CD4-positive, alpha-beta memory T cell (primary cell): ENCODE measurements around the gene TAAR5. TPM values are rescaled to one million over a fixed set of nuclear protein-coding genes. Genes with fewer than 3 reads are reported as not detected.

ENCODE experiments used
- CTCF ChIA-PET: fragments of 350-600 bp; sonication (Branson Sonifier 250); formaldehyde crosslinking; loops from one replicate; lab custom pipeline; 2021; ENCODE audit warnings: inconsistent platforms; ENCODE audit not compliant: partially characterized antibody; lab: Charles Lee
- POLR2A ChIA-PET: fragments of 350-600 bp; sonication (Branson Sonifier 250); formaldehyde crosslinking; loops from one replicate; lab custom pipeline; 2021; ENCODE audit not compliant: partially characterized antibody; lab: Charles Lee
- DNase-seq, 5 donors: peaks; one replicate each; pipeline versions ENCODE4 v3.0.0 to v3.0.0-alpha.2; 2020 to 2022; ENCODE audit warnings: mixed read lengths in 1 of 5
- H3K27ac ChIP-seq: one replicate; pipeline ENCODE4 v1.7.0; 2013; ENCODE audit warnings: low read depth, low read length
- H3K27me3 ChIP-seq: 2 replicates; pipeline ENCODE4 v1.7.0; 2013; ENCODE audit warnings: mild to moderate bottlenecking, low read length, moderate library complexity; ENCODE audit not compliant: insufficient read depth
- H3K36me3 ChIP-seq: 2 replicates; pipeline ENCODE4 v1.7.0; 2013; ENCODE audit warnings: mild to moderate bottlenecking, low read length, moderate library complexity; ENCODE audit not compliant: insufficient read depth
- H3K4me1 ChIP-seq: 2 replicates; pipeline ENCODE4 v1.7.0; 2013; ENCODE audit warnings: mild to moderate bottlenecking, low read length, moderate library complexity; ENCODE audit not compliant: insufficient read depth
- H3K4me3 ChIP-seq, 2 donors: one replicate each; pipeline ENCODE4 v1.7.0; 2013; ENCODE audit warnings: low read length in 2 of 2, mild to moderate bottlenecking in 1 of 2
- H3K9me3 ChIP-seq, 2 donors: one replicate each; pipeline ENCODE4 v1.7.0; 2013; ENCODE audit warnings: low read length in 2 of 2, control low read depth in 1 of 2; ENCODE audit not compliant: control insufficient read depth in 1 of 2
- H3K27ac Mint-ChIP-seq, 7 donors: one replicate each; pipeline ENCODE4 v1.8.0; 2020 to 2021; ENCODE audit warnings: mixed read lengths in 7 of 7, mild to moderate bottlenecking in 6 of 7, inconsistent platforms in 3 of 7, moderate library complexity in 3 of 7
- H3K27me3 Mint-ChIP-seq, 2 donors: one replicate each; pipeline ENCODE4 v1.8.0; 2020 to 2021; ENCODE audit warnings: mixed read lengths in 2 of 2
- H3K36me3 Mint-ChIP-seq, 2 donors: one replicate each; pipeline ENCODE4 v1.8.0; 2020 to 2021; ENCODE audit warnings: mixed read lengths in 2 of 2, inconsistent platforms in 1 of 2, mild to moderate bottlenecking in 1 of 2
- H3K4me1 Mint-ChIP-seq, 4 donors: one replicate each; pipeline ENCODE4 v1.8.0; 2020 to 2021; ENCODE audit warnings: mixed read lengths in 4 of 4, mild to moderate bottlenecking in 1 of 4
- H3K4me3 Mint-ChIP-seq, 8 donors: one replicate each; pipeline ENCODE4 v1.8.0; 2020 to 2021; ENCODE audit warnings: mixed read lengths in 8 of 8, mild to moderate bottlenecking in 7 of 8, moderate library complexity in 6 of 8, inconsistent platforms in 3 of 8
- H3K9me3 Mint-ChIP-seq, 8 donors: one replicate each; pipeline ENCODE4 v1.8.0; 2020 to 2021; ENCODE audit warnings: mixed read lengths in 8 of 8, mild to moderate bottlenecking in 5 of 8, inconsistent platforms in 3 of 8, moderate library complexity in 1 of 8
- intact Hi-C: fragments of 100-400 bp; cut with micrococcal nuclease; formaldehyde crosslinking; loops from one replicate; pipeline ENCODE4 v1.15.1; 2023
- polyA plus RNA-seq, 2 donors: library from polyadenylated mRNA; unstranded; fragments of 300-500 nt; fragmentation: Illumina TruSeq; gene quantifications; one replicate each; pipeline ENCODE4 v1.2.3, GENCODE V29; 2021
- total RNA-seq, 2 experiments: library from RNA; stranded (reverse); gene quantifications; one replicate each; pipeline ENCODE4 v1.2.3, GENCODE V29; 2021

Gene TAAR5
- total and polyA plus RNA-seq, 4 experiments from 2014 or later: not detected

GRCh38 chr6:132623106-132623845, 33.7 kb upstream of the TAAR5 start:
- intact Hi-C loops: no loop called here
- no peaks in the 10 kb centered on the region for H3K36me3 ChIP-seq

GRCh38 chr6:132616677-132617076, 27.1 kb upstream of the TAAR5 start:
- Mint-ChIP-seq H3K4me1 (peaks cover 0 to 19% (median 6%) of the 10 kb centered on the region in 4 donors), H3K36me3 (no peaks in the 10 kb centered on the region), H3K9me3 (peaks cover 0 to 3% (median 0%) of the 10 kb centered on the region in 8 donors), H3K4me3 (no peak overlapping the region), H3K27ac (no peak overlapping the region), H3K27me3 (peaks cover 6 to 11% of the 10 kb centered on the region in 2 donors)
- CTCF ChIA-PET: no interaction called here
- no peaks in the 10 kb centered on the region for H3K9me3 ChIP-seq
- POLR2A ChIA-PET: no interaction called here
- H3K4me1 ChIP-seq: no peaks in the 10 kb centered on the region
- no peak overlapping the region for H3K27ac ChIP-seq
- peaks cover under 1% of the 10 kb centered on the region for H3K27me3 ChIP-seq
- intact Hi-C loops: no loop called here
- no peak overlapping the region for H3K4me3 ChIP-seq
- no peaks in the 10 kb centered on the region for H3K36me3 ChIP-seq
- no peak for DNase-seq

More at GRCh38 chr6:132623106-132623845, 33.7 kb upstream of the TAAR5 start:
- CTCF ChIA-PET: no interaction called here
- H3K4me3 ChIP-seq: no peak overlapping the region
- H3K36me3 Mint-ChIP-seq: no peaks in the 10 kb centered on the region
- no peak overlapping the region for H3K27ac Mint-ChIP-seq
- no peaks in the 10 kb centered on the region for H3K4me1 Mint-ChIP-seq
- POLR2A ChIA-PET: no interaction called here
- H3K27me3 Mint-ChIP-seq: peaks cover 9 to 26% of the 10 kb centered on the region in 2 donors
- no peak overlapping the region for H3K27ac ChIP-seq
- no peaks in the 10 kb centered on the region for H3K4me1 ChIP-seq
- peaks cover 4% of the 10 kb centered on the region for H3K27me3 ChIP-seq
- H3K9me3 ChIP-seq: no peaks in the 10 kb centered on the region
- no peak for DNase-seq
- H3K9me3 Mint-ChIP-seq: peaks cover 0 to 14% (median 3%) of the 10 kb centered on the region in 8 donors
- H3K4me3 Mint-ChIP-seq: no peak overlapping the region

- H3K4me1 ChIP-seq: no peaks in the 10 kb centered on the region
- Mint-ChIP-seq H3K4me3 (peak overlapping the region; percentile 36 to 80 (median 68)), H3K9me3 (peaks cover 0 to 3% (median 0%) of the 10 kb centered on the region in 8 donors), H3K36me3 (no peaks in the 10 kb centered on the region), H3K27ac (peak overlapping the region in 3 of 7 donors; percentile 16 to 74 (median 37)), H3K27me3 (peaks cover 8 to 10% of the 10 kb centered on the region in 2 donors), H3K4me1 (peaks cover 0 to 19% (median 6%) of the 10 kb centered on the region in 4 donors)
- H3K27ac ChIP-seq: no peak overlapping the region
- H3K36me3 ChIP-seq: no peaks in the 10 kb centered on the region
- DNase-seq: peak in 1 of 5 donors; percentile 3
- H3K4me3 ChIP-seq: no peak overlapping the region
- intact Hi-C loops: no loop called here
- no peaks in the 10 kb centered on the region for H3K27me3 ChIP-seq
- POLR2A ChIA-PET: no interaction called here
- no peaks in the 10 kb centered on the region for H3K9me3 ChIP-seq
- CTCF ChIA-PET: no interaction called here
These were observed 25.0 kb upstream of the TAAR5 start for GRCh38 chr6:132614554-132614953.

- intact Hi-C loops: no loop called here
- no peaks in the 10 kb centered on the region for H3K9me3 ChIP-seq
- peaks cover 0 to 19% (median 6%) of the 10 kb centered on the region in 4 donors for H3K4me1 Mint-ChIP-seq
- ChIA-PET CTCF (no interaction called here), POLR2A (no interaction called here)
- H3K36me3 ChIP-seq: no peaks in the 10 kb centered on the region
- no peak overlapping the region for H3K27ac ChIP-seq
- no peak overlapping the region for H3K4me3 ChIP-seq
- H3K4me1 ChIP-seq: no peaks in the 10 kb centered on the region
- H3K27ac Mint-ChIP-seq: peak overlapping the region in 1 of 7 donors; percentile 26
- peak overlapping the region in 2 of 8 donors; percentile 3 to 62 for H3K4me3 Mint-ChIP-seq
- H3K27me3 ChIP-seq: no peaks in the 10 kb centered on the region
- no peak for DNase-seq
- no peaks in the 10 kb centered on the region for H3K9me3 Mint-ChIP-seq
- H3K36me3 Mint-ChIP-seq: no peaks in the 10 kb centered on the region
- H3K27me3 Mint-ChIP-seq: peaks cover 2 to 5% of the 10 kb centered on the region in 2 donors
These were observed 23.0 kb upstream of the TAAR5 start for GRCh38 chr6:132612449-132613108.

- intact Hi-C loops: no loop called here
- H3K36me3 ChIP-seq: no peaks in the 10 kb centered on the region
- Mint-ChIP-seq H3K27me3 (peaks cover 0 to 5% of the 10 kb centered on the region in 2 donors), H3K4me3 (no peak overlapping the region), H3K27ac (no peak overlapping the region), H3K9me3 (no peaks in the 10 kb centered on the region), H3K36me3 (no peaks in the 10 kb centered on the region), H3K4me1 (peaks cover 0 to 19% (median 6%) of the 10 kb centered on the region in 4 donors)
- H3K27me3 ChIP-seq: no peaks in the 10 kb centered on the region
- POLR2A ChIA-PET: no interaction called here
- H3K4me1 ChIP-seq: no peaks in the 10 kb centered on the region
- DNase-seq: no peak
- no peak overlapping the region for H3K27ac ChIP-seq
- no peaks in the 10 kb centered on the region for H3K9me3 ChIP-seq
- H3K4me3 ChIP-seq: no peak overlapping the region
- CTCF ChIA-PET: no interaction called here
These were observed 22.1 kb upstream of the TAAR5 start for GRCh38 chr6:132611616-132612015.

- Histone ChIP-seq H3K27me3 (no peaks in the 10 kb centered on the region), H3K4me1 (no peaks in the 10 kb centered on the region), H3K4me3 (no peak overlapping the region), H3K27ac (no peak overlapping the region), H3K36me3 (no peaks in the 10 kb centered on the region), H3K9me3 (no peaks in the 10 kb centered on the region)
- ChIA-PET CTCF (no interaction called here), POLR2A (no interaction called here)
- no peak overlapping the region for H3K4me3 Mint-ChIP-seq
- no peaks in the 10 kb centered on the region for H3K36me3 Mint-ChIP-seq
- no peaks in the 10 kb centered on the region for H3K9me3 Mint-ChIP-seq
- H3K27me3 Mint-ChIP-seq: peaks cover 0 to 3% of the 10 kb centered on the region in 2 donors
- intact Hi-C loops: no loop called here
- no peak overlapping the region for H3K27ac Mint-ChIP-seq
- DNase-seq: no peak
- H3K4me1 Mint-ChIP-seq: peaks cover 0 to 5% (median 3%) of the 10 kb centered on the region in 4 donors
These were observed 18.1 kb upstream of the TAAR5 start for GRCh38 chr6:132607544-132608233.

- intact Hi-C loops: no loop called here
- H3K4me3 ChIP-seq: no peak overlapping the region
- H3K9me3 ChIP-seq: no peaks in the 10 kb centered on the region
- no peaks in the 10 kb centered on the region for H3K27me3 ChIP-seq
- H3K4me1 Mint-ChIP-seq: no peaks in the 10 kb centered on the region
- CTCF ChIA-PET: no interaction called here
- no peaks in the 10 kb centered on the region for H3K9me3 Mint-ChIP-seq
- H3K36me3 Mint-ChIP-seq: no peaks in the 10 kb centered on the region
- no peak overlapping the region for H3K27ac Mint-ChIP-seq
- peaks cover 3 to 4% of the 10 kb centered on the region in 2 donors for H3K27me3 Mint-ChIP-seq
- no peak overlapping the region for H3K27ac ChIP-seq
- no peak overlapping the region for H3K4me3 Mint-ChIP-seq
- no peaks in the 10 kb centered on the region for H3K36me3 ChIP-seq
- no peak for DNase-seq
- no peaks in the 10 kb centered on the region for H3K4me1 ChIP-seq
- POLR2A ChIA-PET: no interaction called here
These were observed 15.2 kb upstream of the TAAR5 start for GRCh38 chr6:132604635-132605152.
